Stimulated activated CD4-positive, alpha-beta T cell treated with anti-CD3 and anti-CD28 coated beads, TNF-alpha, amount 100 ng/mL, for 4 hours (primary cell): ENCODE data around the gene EIF4E1B.

Experiments used
- DNase-seq, 3 experiments: peaks; one replicate each; pipeline ENCODE4 v3.0.0-alpha.2; 2020; ENCODE audit warnings: low read depth in 3 of 3

The EIF4E1B gene

GRCh38 chr5:176663566-176663965, 33.1 kb downstream of the EIF4E1B start:
- DNase-seq = no peak

GRCh38 chr5:176664479-176664878, 34.0 kb downstream of the EIF4E1B start:
- no peak for DNase-seq

- DNase-seq = no peak
Observed at GRCh38 chr5:176664886-176665285, 34.4 kb downstream of the EIF4E1B start.

GRCh38 chr5:176665517-176665916, 35.0 kb downstream of the EIF4E1B start:
- DNase-seq = no peak

GRCh38 chr5:176667637-176668036, 37.2 kb downstream of the EIF4E1B start:
- DNase-seq = no peak

DNA sequence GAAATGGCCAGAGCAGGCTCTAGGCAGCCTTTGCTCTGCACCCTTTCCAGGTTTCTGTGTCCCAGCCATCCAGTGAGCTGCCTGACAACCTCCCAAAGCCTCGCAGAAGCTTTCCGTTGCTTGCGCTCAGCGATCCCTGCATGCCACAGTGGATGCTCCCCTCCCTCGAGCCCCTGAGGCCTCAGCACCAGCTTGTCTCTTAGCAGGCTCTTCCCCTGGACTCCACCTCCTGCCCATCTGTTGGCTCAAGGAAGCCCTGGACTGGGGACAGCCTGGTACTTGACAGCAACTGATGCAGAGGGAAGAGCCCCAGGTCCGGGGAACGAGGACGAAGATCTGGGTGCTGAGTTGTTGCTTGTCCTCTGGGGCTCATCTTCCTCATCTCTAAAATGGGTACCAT, 40.0 kb downstream of the EIF4E1B start:
- no peak for DNase-seq

DNA sequence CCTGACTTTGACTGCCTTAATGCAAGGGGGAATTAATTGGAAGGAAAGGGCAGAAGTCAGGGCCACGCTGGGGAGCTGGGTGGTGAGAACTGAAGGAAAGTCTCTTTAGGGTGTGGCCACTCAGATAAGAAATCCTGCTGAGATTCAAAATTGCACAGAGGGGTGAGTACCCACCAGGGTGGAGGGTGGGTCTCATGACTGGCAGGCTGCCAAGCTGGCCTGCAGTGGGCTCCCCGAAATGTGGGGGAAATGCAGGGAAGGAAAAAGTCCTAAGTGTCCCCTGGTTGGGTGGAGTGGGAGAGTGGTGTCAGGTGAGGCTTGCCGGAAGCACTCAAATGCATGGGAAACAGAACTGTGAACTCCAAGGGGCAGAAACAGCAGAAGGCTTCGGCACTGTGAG, 40.9 kb downstream of the EIF4E1B start:
- no peak for DNase-seq

- no peak for DNase-seq
Observed at GRCh38 chr5:176671890-176672747, 41.6 kb downstream of the EIF4E1B start.

GRCh38 chr5:176673651-176674583, 43.4 kb downstream of the EIF4E1B start:
- DNase-seq = no peak

GRCh38 chr5:176674799-176675198, 44.3 kb downstream of the EIF4E1B start:
- no peak for DNase-seq

GRCh38 chr5:176675676-176676360, 45.3 kb downstream of the EIF4E1B start:
- no peak for DNase-seq

- DNase-seq = no peak
Observed at GRCh38 chr5:176676361-176676824, 45.9 kb downstream of the EIF4E1B start.

- DNase-seq = no peak
Observed at GRCh38 chr5:176677209-176677939, 46.9 kb downstream of the EIF4E1B start.

- DNase-seq = no peak
Observed at GRCh38 chr5:176678584-176678983, 48.1 kb downstream of the EIF4E1B start.

GRCh38 chr5:176679365-176680225, 49.1 kb downstream of the EIF4E1B start:
- DNase-seq = no peak

GRCh38 chr5:176680226-176680563, 49.7 kb downstream of the EIF4E1B start:
- no peak for DNase-seq

GRCh38 chr5:176682016-176682531, 51.6 kb downstream of the EIF4E1B start:
- DNase-seq = no peak

GRCh38 chr5:176685010-176685409, 54.5 kb downstream of the EIF4E1B start:
- no peak for DNase-seq

DNA sequence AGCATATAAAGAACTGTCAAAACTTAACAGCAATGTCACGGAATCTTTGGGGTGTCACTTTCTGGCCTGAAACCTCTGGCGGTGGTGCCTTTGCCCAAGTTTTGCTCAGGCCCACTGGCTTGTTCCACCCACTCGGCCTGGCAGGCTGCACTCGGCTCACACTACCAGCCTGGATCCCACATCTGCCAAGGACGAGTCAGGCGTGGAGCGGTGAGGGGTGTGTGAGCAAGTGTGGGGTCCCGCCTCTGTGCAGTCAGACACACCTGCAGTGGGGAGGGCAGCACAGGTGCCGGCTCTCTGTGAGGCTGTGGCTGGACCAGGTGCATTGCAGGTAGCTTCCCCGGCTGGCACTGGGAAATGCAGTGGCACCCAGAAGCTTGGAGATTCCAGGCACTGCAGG, 56.8 kb downstream of the EIF4E1B start:
- no peak for DNase-seq

GRCh38 chr5:176687881-176688280, 57.4 kb downstream of the EIF4E1B start:
- DNase-seq = no peak
